Activated B cell treated with CpG ODN at 0.5 μM for 24 hours (primary cell): ENCODE results near the gene ZBTB44. TPM values are rescaled to one million over a fixed set of nuclear protein-coding genes. Genes with fewer than 3 reads are reported as not detected.

ENCODE experiments used
- ATAC-seq: fragments of 200-7000 bp; cut with Tn5 transposase; one replicate; pipeline ENCODE4 v1.10.0; 2021; ENCODE audit warnings: low read depth, mild to moderate bottlenecking, moderate library complexity
- CTCF ChIA-PET: fragments of 350-600 bp; sonication (Branson Sonifier 250); formaldehyde crosslinking; loops from one replicate; lab custom pipeline; 2021; ENCODE audit warnings: antibody characterized with exemption; lab: Charles Lee
- POLR2A ChIA-PET: fragments of 350-600 bp; sonication (Branson Sonifier 250); formaldehyde crosslinking; loops from one replicate; lab custom pipeline; 2021; ENCODE audit warnings: antibody characterized with exemption; lab: Charles Lee
- DNase-seq: peaks from one replicate; pipeline ENCODE4 v3.0.0; 2022
- H3K27ac Mint-ChIP-seq: one replicate; pipeline ENCODE4 v1.8.0; 2020; ENCODE audit warnings: mixed read lengths
- H3K27me3 Mint-ChIP-seq: one replicate; pipeline ENCODE4 v1.8.0; 2021; ENCODE audit warnings: mixed read lengths
- H3K36me3 Mint-ChIP-seq: one replicate; pipeline ENCODE4 v1.8.0; 2021; ENCODE audit warnings: low read depth, mixed read lengths
- H3K4me1 Mint-ChIP-seq: one replicate; pipeline ENCODE4 v1.8.0; 2021; ENCODE audit warnings: mixed read lengths
- H3K4me3 Mint-ChIP-seq: one replicate; pipeline ENCODE4 v1.8.0; 2020; ENCODE audit warnings: mild to moderate bottlenecking, mixed read lengths
- H3K9me3 Mint-ChIP-seq: one replicate; pipeline ENCODE4 v1.8.0; 2020; ENCODE audit warnings: mixed read lengths
- CTCF ChIP-seq: fragments of 200-600 bp; IDR thresholded peaks from one replicate; pipeline ENCODE4 v1.8.0; 2022; ENCODE audit warnings: antibody characterized with exemption, mild to moderate bottlenecking
- intact Hi-C: fragments of 100-400 bp; cut with micrococcal nuclease; formaldehyde crosslinking; loops from one replicate; pipeline ENCODE4 v1.15.1; 2024
- total RNA-seq: library from RNA; stranded (reverse); gene quantifications from 2 replicates; pipeline ENCODE4 v1.2.3, GENCODE V29; 2022

The ZBTB44 gene
- total RNA-seq, 1 donor from 2014 or later = 61.5 TPM

GRCh38 chr11:130328420-130328819, 13.7 kb upstream of the ZBTB44 start:
- no peak overlapping the region for H3K4me3 Mint-ChIP-seq
- intact Hi-C loops = no loop called here
- H3K27me3 Mint-ChIP-seq = no peaks in the 10 kb centered on the region
- ChIA-PET POLR2A (no interaction called here), CTCF (no interaction called here)
- ATAC-seq = no peak
- no peaks in the 10 kb centered on the region for H3K4me1 Mint-ChIP-seq
- H3K9me3 Mint-ChIP-seq = peaks cover 3% of the 10 kb centered on the region
- DNase-seq = no peak
- H3K36me3 Mint-ChIP-seq = no peaks in the 10 kb centered on the region
- no peak overlapping the region for H3K27ac Mint-ChIP-seq
- TF ChIP-seq CTCF = no peak

- ATAC-seq (no peak), DNase-seq (no peak)
- intact Hi-C loops = no loop called here
- H3K36me3 Mint-ChIP-seq = no peaks in the 10 kb centered on the region
- peaks cover 3% of the 10 kb centered on the region for H3K9me3 Mint-ChIP-seq
- ChIA-PET CTCF (no interaction called here), POLR2A (no interaction called here)
- no peak for TF ChIP-seq CTCF
- H3K27me3 Mint-ChIP-seq = no peaks in the 10 kb centered on the region
- H3K27ac Mint-ChIP-seq = no peak overlapping the region
- H3K4me1 Mint-ChIP-seq = no peaks in the 10 kb centered on the region
- no peak overlapping the region for H3K4me3 Mint-ChIP-seq
Observed at GRCh38 chr11:130327716-130328115, 13.0 kb upstream of the ZBTB44 start.

GRCh38 chr11:130325691-130326090, 11.0 kb upstream of the ZBTB44 start:
- CTCF ChIA-PET = no interaction called here
- Mint-ChIP-seq H3K36me3 (no peaks in the 10 kb centered on the region), H3K9me3 (peaks cover 11% of the 10 kb centered on the region), H3K27me3 (no peaks in the 10 kb centered on the region), H3K27ac (no peak overlapping the region), H3K4me1 (no peaks in the 10 kb centered on the region), H3K4me3 (no peak overlapping the region)
- DNase-seq (no peak), ATAC-seq (no peak)
- intact Hi-C loops = no loop called here
- no peak for TF ChIP-seq CTCF
- POLR2A ChIA-PET = no interaction called here

GRCh38 chr11:130323452-130324450, 9.0 kb upstream of the ZBTB44 start:
- no peak for DNase-seq
- no peaks in the 10 kb centered on the region for H3K27me3 Mint-ChIP-seq
- intact Hi-C loops = no loop called here
- CTCF ChIA-PET = interaction anchor here (1.2 kb wide), 1 partner anchor 112 kb away, joined by 4 read pairs; no protein-coding TSS in a partner anchor
- no peak for ATAC-seq
- POLR2A ChIA-PET = no interaction called here
- H3K4me1 Mint-ChIP-seq = no peaks in the 10 kb centered on the region
- no peak overlapping the region for H3K27ac Mint-ChIP-seq
- H3K36me3 Mint-ChIP-seq = no peaks in the 10 kb centered on the region
- no peak overlapping the region for H3K4me3 Mint-ChIP-seq
- H3K9me3 Mint-ChIP-seq = peaks cover 11% of the 10 kb centered on the region
- no peak for TF ChIP-seq CTCF

- intact Hi-C loops = no loop called here
- DNase-seq (no peak), ATAC-seq (no peak)
- Mint-ChIP-seq H3K4me1 (no peaks in the 10 kb centered on the region), H3K9me3 (peaks cover 8% of the 10 kb centered on the region), H3K27me3 (no peaks in the 10 kb centered on the region), H3K36me3 (no peaks in the 10 kb centered on the region), H3K27ac (no peak overlapping the region), H3K4me3 (no peak overlapping the region)
- CTCF ChIA-PET = no interaction called here
- POLR2A ChIA-PET = no interaction called here
- no peak for TF ChIP-seq CTCF
Observed at GRCh38 chr11:130322126-130322525, 7.4 kb upstream of the ZBTB44 start.
